G401 (cell line): ENCODE measurements around the gene HAND1. TPM values are rescaled to one million over a fixed set of nuclear protein-coding genes. Genes with fewer than 3 reads are reported as not detected.

ENCODE experiments used
- DNase-seq: peaks from one replicate; pipeline ENCODE4 v3.0.0-alpha.2; 2015; ENCODE audit warnings: low spot score
- in situ Hi-C: cut with HindIII; loops from 2 replicates; pipeline ENCODE4 v1.10.0; 2016; ENCODE audit warnings: low sequenced_read_pairs, mixed read lengths
- total RNA-seq: library from RNA; depleted of rRNA; stranded (reverse); fragments of >200 nt; shearing (Covaris generic); gene quantifications from 2 replicates; pipeline ENCODE4 v1.2.3, GENCODE V29; 2014

Gene HAND1
- total RNA-seq, 1 experiment from 2014 or later: 2.7 TPM

GRCh38 chr5:154466671-154467070 is 11.4 kb downstream of the HAND1 start:
- in situ Hi-C loops: no loop called here
- DNase-seq: no peak

GRCh38 chr5:154466147-154466546 is 11.9 kb downstream of the HAND1 start:
- DNase-seq: no peak
- in situ Hi-C loops: no loop called here

- in situ Hi-C loops: no loop called here
- DNase-seq: no peak
These were observed 12.9 kb downstream of the HAND1 start for GRCh38 chr5:154465169-154465568.

- in situ Hi-C loops: no loop called here
- DNase-seq: no peak
These were observed 13.6 kb downstream of the HAND1 start for GRCh38 chr5:154464438-154464837.

- in situ Hi-C loops: no loop called here
- no peak for DNase-seq
These were observed 16.5 kb downstream of the HAND1 start for GRCh38 chr5:154461531-154461930.

GRCh38 chr5:154460172-154460571 is 17.9 kb downstream of the HAND1 start:
- in situ Hi-C loops: no loop called here
- DNase-seq: no peak

GRCh38 chr5:154459015-154459414 is 19.0 kb downstream of the HAND1 start:
- in situ Hi-C loops: no loop called here
- no peak for DNase-seq

GRCh38 chr5:154456540-154456939 is 21.5 kb downstream of the HAND1 start:
- in situ Hi-C loops: no loop called here

GRCh38 chr5:154455585-154455984 is 22.4 kb downstream of the HAND1 start:
- in situ Hi-C loops: no loop called here
- no peak for DNase-seq

More at GRCh38 chr5:154456540-154456939, 21.5 kb downstream of the HAND1 start:
- DNase-seq: no peak

GRCh38 chr5:154451957-154452356 is 26.1 kb downstream of the HAND1 start:
- in situ Hi-C loops: no loop called here
- DNase-seq: no peak

- in situ Hi-C loops: no loop called here
- no peak for DNase-seq
These were observed 28.2 kb downstream of the HAND1 start for GRCh38 chr5:154449786-154450185.

- no peak for DNase-seq
- in situ Hi-C loops: no loop called here
These were observed 30.8 kb downstream of the HAND1 start for GRCh38 chr5:154447089-154447725.

GRCh38 chr5:154446195-154447088 is 31.6 kb downstream of the HAND1 start:
- in situ Hi-C loops: no loop called here

GRCh38 chr5:154445422-154446194 is 32.4 kb downstream of the HAND1 start, which contains the start of gene SAP30L:
Gene SAP30L (plus strand): TSS chr5:154445997. CDS start chr5:154446605, 608 bp downstream.
- in situ Hi-C loops: no loop called here
- DNase-seq: peak; percentile 92

More at GRCh38 chr5:154446195-154447088, 31.6 kb downstream of the HAND1 start:
- DNase-seq: peak; percentile 44

- in situ Hi-C loops: no loop called here
- DNase-seq: peak; percentile 19
These were observed 33.2 kb downstream of the HAND1 start for GRCh38 chr5:154444556-154445421.

- DNase-seq: no peak
- in situ Hi-C loops: no loop called here
These were observed 35.2 kb downstream of the HAND1 start for GRCh38 chr5:154442801-154443200.

- in situ Hi-C loops: no loop called here
- no peak for DNase-seq
These were observed 37.5 kb downstream of the HAND1 start for GRCh38 chr5:154440540-154440939.

GRCh38 chr5:154437281-154437965 is 40.6 kb downstream of the HAND1 start:
- in situ Hi-C loops: no loop called here
- no peak for DNase-seq
